ENCODE data around the gene THPO. TPM values are rescaled to one million over a fixed set of nuclear protein-coding genes. Genes with fewer than 3 reads are reported as not detected.

The THPO gene
- total and polyA plus RNA-seq, 9 of the 15 experiments (the other 6 are each of a cell fraction or from before 2014, with no cell fraction given) = 0.11 to 1.1 (median 0.35) TPM; not detected in 1

GRCh38 chr3:184372911-184373310, 5.1 kb downstream of the THPO start (continued):
- TF ChIP-seq CTCFL (IDR thresholded peaks at IDR 0.05; ENCODE audit: borderline replicate concordance, insufficient read depth, low read depth, low read length, poor library complexity, severe bottlenecking) (no peak), ATF3 (IDR thresholded peaks at IDR 0.05) (no peak), ATF3 (CRISPR knock-in tag; conservative IDR thresholded peaks at IDR 0.05) (no peak), E2F6 (IDR thresholded peaks at IDR 0.05; ENCODE audit: borderline replicate concordance in 1 of 2, extremely low read depth in 1 of 2, insufficient read depth in 1 of 2, insufficient read length in 1 of 2, low read depth in 1 of 2, low read length in 1 of 2, poor library complexity in 1 of 2, severe bottlenecking in 1 of 2) (no peak), ID3 (CRISPR knock-in tag; IDR thresholded peaks at IDR 0.05) (no peak), ID3 (tag; IDR thresholded peaks at IDR 0.05) (no peak)

Measured in K562 (cell line).